Karpas-422 (cell line): Measurements from ENCODE around the gene LYZL1. TPM values are rescaled to one million over a fixed set of nuclear protein-coding genes. Genes with fewer than 3 reads are reported as not detected.
"Not testable (repeated sequence)": the region's sequence is repeated elsewhere in the genome, so short reads cannot be mapped to it uniquely, and the experiment has no call there.

Experiments used
- DNase-seq: peaks from one replicate; pipeline ENCODE4 v3.0.0-alpha.2; 2015
- H2AFZ ChIP-seq: fragments of 200-600 bp; sonication (generic); 2 replicates; pipeline ENCODE4 v1.6.1; 2014; ENCODE audit warnings: antibody characterized with exemption, low read length, mixed read lengths
- H3K27ac ChIP-seq: fragments of 200-600 bp; sonication (generic); 2 replicates; pipeline ENCODE4 v1.5.1; 2014; ENCODE audit warnings: mild to moderate bottlenecking, low read length, moderate library complexity
- H3K27me3 ChIP-seq: fragments of 200-600 bp; sonication (generic); 2 replicates; pipeline ENCODE4 v1.6.1; 2014; ENCODE audit warnings: low read length, mixed read lengths
- H3K36me3 ChIP-seq: fragments of 200-600 bp; sonication (generic); 2 replicates; pipeline ENCODE4 v1.6.1; 2014; ENCODE audit warnings: low read length, mixed read lengths; ENCODE audit not compliant: insufficient read depth
- H3K4me1 ChIP-seq: fragments of 200-600 bp; sonication (generic); 2 replicates; pipeline ENCODE4 v1.6.1; 2014; ENCODE audit warnings: mild to moderate bottlenecking, low read length, mixed read lengths
- H3K4me2 ChIP-seq: fragments of 200-600 bp; sonication (generic); 2 replicates; pipeline ENCODE4 v1.6.1; 2014; ENCODE audit warnings: low read length, low read depth, mild to moderate bottlenecking; ENCODE audit not compliant: poor library complexity, severe bottlenecking
- H3K4me3 ChIP-seq: fragments of 200-600 bp; sonication (generic); 2 replicates; pipeline ENCODE4 v1.5.1; 2014; ENCODE audit warnings: mild to moderate bottlenecking, antibody characterized with exemption, low read length, mixed read lengths
- H3K79me2 ChIP-seq: fragments of 200-600 bp; sonication (generic); 2 replicates; pipeline ENCODE4 v1.6.1; 2014; ENCODE audit warnings: mild to moderate bottlenecking, low read length, mixed read lengths
- H3K9ac ChIP-seq: fragments of 200-600 bp; sonication (generic); 2 replicates; pipeline ENCODE4 v1.6.0; 2014; ENCODE audit warnings: low read length
- H3K9me2 ChIP-seq: fragments of 200-600 bp; sonication (generic), shearing (Covaris generic); replicated peaks from 2 replicates; pipeline ENCODE4 v1.6.0; 2014; ENCODE audit warnings: mild to moderate bottlenecking, low read length, moderate library complexity; ENCODE audit not compliant: insufficient read depth
- H3K9me3 ChIP-seq: fragments of 300-700, 200-600 bp; sonication (generic); 2 replicates; pipeline ENCODE4 v1.6.1; 2014; ENCODE audit warnings: low read length, mixed read lengths
- H4K20me1 ChIP-seq: fragments of 200-600 bp; sonication (generic); 2 replicates; pipeline ENCODE4 v1.6.1; 2014; ENCODE audit warnings: mild to moderate bottlenecking, antibody characterized with exemption, low read length, low read depth; ENCODE audit not compliant: insufficient read depth
- total RNA-seq: library from RNA; depleted of rRNA; stranded (reverse); fragments of >200 nt; shearing (Covaris generic); gene quantifications from 2 replicates; pipeline ENCODE4 v1.2.3, GENCODE V29; 2014; ENCODE audit warnings: low replicate concordance

The LYZL1 gene
- total RNA-seq, 1 experiment from 2014 or later, result not detected

DNA sequence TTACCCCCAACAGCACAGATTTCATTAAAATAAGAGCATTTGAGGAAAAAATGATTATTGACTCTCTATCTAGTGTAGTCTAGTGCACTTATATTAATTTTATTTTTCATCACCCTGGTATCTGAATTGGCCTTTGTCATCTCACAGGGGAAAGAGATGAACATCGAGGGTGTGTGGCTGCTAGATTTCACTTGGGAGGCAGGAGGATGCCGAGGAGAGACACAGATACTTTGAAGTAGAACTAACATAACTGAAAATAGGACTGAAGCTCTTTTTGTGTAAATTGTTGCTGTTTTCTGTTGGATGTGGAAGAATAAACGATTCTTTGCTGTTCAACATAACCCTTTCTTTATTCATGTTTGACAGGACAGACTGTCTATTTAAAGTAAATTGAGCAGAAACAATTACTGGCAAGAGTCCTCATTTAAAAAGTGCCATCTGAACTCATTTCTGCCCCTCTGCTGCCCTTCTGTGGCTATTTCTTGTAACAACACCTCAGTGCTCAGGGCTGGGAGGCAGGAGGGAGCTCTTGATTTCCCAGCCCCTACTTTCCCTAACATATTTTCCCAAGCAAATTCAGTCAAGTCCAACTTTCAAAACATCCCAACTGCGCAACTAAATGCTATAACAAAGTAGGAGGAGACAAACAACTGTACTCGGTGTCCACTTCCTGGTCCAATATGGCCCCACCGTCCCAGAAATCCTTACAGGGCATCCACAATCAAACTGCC is 15.6 kb downstream of the LYZL1 start:
- no peak overlapping the region for H3K4me2 ChIP-seq
- H3K9ac ChIP-seq, result no peak overlapping the region
- peak; percentile 74 for DNase-seq

GRCh38 chr10:29304995-29305335 is 16.1 kb downstream of the LYZL1 start:
- no peak overlapping the region for H2AFZ ChIP-seq
- no peaks in the 10 kb centered on the region for H3K9me3 ChIP-seq
- no peaks in the 10 kb centered on the region for H3K27me3 ChIP-seq
- H3K4me1 ChIP-seq, result no peaks in the 10 kb centered on the region
- no peaks in the 10 kb centered on the region for H4K20me1 ChIP-seq
- no peak overlapping the region for H3K4me3 ChIP-seq
- H3K9ac ChIP-seq, result no peak overlapping the region
- no peak for DNase-seq
- no peaks in the 10 kb centered on the region for H3K36me3 ChIP-seq
- H3K27ac ChIP-seq, result no peak overlapping the region
- H3K9me2 ChIP-seq, result no peaks in the 10 kb centered on the region
- no peak overlapping the region for H3K4me2 ChIP-seq
- H3K79me2 ChIP-seq, result no peaks in the 10 kb centered on the region

More for the DNA sequence above, 15.6 kb downstream of the LYZL1 start:
- Histone ChIP-seq H3K9me2 (no peaks in the 10 kb centered on the region), H3K4me3 (no peak overlapping the region), H3K9me3 (no peaks in the 10 kb centered on the region), H4K20me1 (no peaks in the 10 kb centered on the region), H3K4me1 (no peaks in the 10 kb centered on the region), H3K27ac (no peak overlapping the region), H3K79me2 (no peaks in the 10 kb centered on the region), H3K36me3 (no peaks in the 10 kb centered on the region), H2AFZ (no peak overlapping the region), H3K27me3 (no peaks in the 10 kb centered on the region)

DNA sequence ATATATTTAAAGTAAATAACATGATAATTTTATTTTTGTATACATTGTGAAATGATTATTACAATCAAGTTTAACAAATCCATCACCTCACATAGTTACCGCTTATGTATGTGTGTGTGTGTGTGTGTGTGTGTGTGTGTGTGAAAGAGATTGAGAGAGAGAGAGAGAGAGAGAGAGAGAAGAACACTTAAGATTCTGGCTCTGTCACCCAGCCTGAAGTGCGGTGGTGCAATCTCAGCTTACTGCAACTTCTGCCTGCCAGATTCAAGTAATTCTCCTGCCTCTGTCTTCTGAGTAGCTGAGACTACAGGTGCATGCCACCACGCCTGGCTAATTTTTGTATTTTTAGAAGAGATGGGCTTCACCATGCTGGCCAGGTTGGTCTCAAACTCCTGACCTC is 17.8 kb downstream of the LYZL1 start:
- Histone ChIP-seq H3K36me3 (no peaks in the 10 kb centered on the region), H3K4me1 (no peaks in the 10 kb centered on the region), H3K9me2 (no peaks in the 10 kb centered on the region), H4K20me1 (no peaks in the 10 kb centered on the region), H2AFZ (no peak overlapping the region), H3K79me2 (no peaks in the 10 kb centered on the region), H3K27me3 (no peaks in the 10 kb centered on the region), H3K9ac (no peak overlapping the region), H3K9me3 (no peaks in the 10 kb centered on the region), H3K4me2 (no peak overlapping the region), H3K27ac (no peak overlapping the region), H3K4me3 (no peak overlapping the region)
- DNase-seq, result no peak

GRCh38 chr10:29308142-29308541 is 19.3 kb downstream of the LYZL1 start:
- not testable (repeated sequence) for H3K27ac ChIP-seq, H3K36me3 ChIP-seq, H3K4me1 ChIP-seq, H3K4me2 ChIP-seq, H4K20me1 ChIP-seq, H3K9ac ChIP-seq, DNase-seq, H3K9me2 ChIP-seq, H3K79me2 ChIP-seq, H3K27me3 ChIP-seq, H2AFZ ChIP-seq, H3K4me3 ChIP-seq, H3K9me3 ChIP-seq

GRCh38 chr10:29309465-29309864 is 20.6 kb downstream of the LYZL1 start:
- Histone ChIP-seq H4K20me1 (no peaks in the 10 kb centered on the region), H3K4me1 (no peaks in the 10 kb centered on the region), H3K9me3 (no peaks in the 10 kb centered on the region), H3K4me2 (no peak overlapping the region), H3K9me2 (no peaks in the 10 kb centered on the region), H3K9ac (no peak overlapping the region), H3K27me3 (no peaks in the 10 kb centered on the region), H3K27ac (no peak overlapping the region), H2AFZ (no peak overlapping the region), H3K36me3 (no peaks in the 10 kb centered on the region), H3K4me3 (no peak overlapping the region), H3K79me2 (no peaks in the 10 kb centered on the region)
- no peak for DNase-seq

- DNase-seq, H3K9ac ChIP-seq, H2AFZ ChIP-seq, H4K20me1 ChIP-seq, H3K27ac ChIP-seq, H3K4me3 ChIP-seq, H3K4me2 ChIP-seq, H3K4me1 ChIP-seq, H3K36me3 ChIP-seq, H3K9me2 ChIP-seq, H3K27me3 ChIP-seq, H3K79me2 ChIP-seq, H3K9me3 ChIP-seq: not testable (repeated sequence)
These were observed 21.6 kb downstream of the LYZL1 start for GRCh38 chr10:29310463-29310862.

- Histone ChIP-seq H3K4me2 (no peak overlapping the region), H3K79me2 (no peaks in the 10 kb centered on the region), H3K4me3 (no peak overlapping the region), H3K27ac (no peak overlapping the region), H3K9me2 (no peaks in the 10 kb centered on the region), H3K27me3 (no peaks in the 10 kb centered on the region), H2AFZ (no peak overlapping the region), H3K9me3 (no peaks in the 10 kb centered on the region), H3K36me3 (no peaks in the 10 kb centered on the region), H3K9ac (no peak overlapping the region), H4K20me1 (no peaks in the 10 kb centered on the region), H3K4me1 (no peaks in the 10 kb centered on the region)
- DNase-seq, result no peak
These were observed 24.2 kb downstream of the LYZL1 start for GRCh38 chr10:29313071-29313470.

DNA sequence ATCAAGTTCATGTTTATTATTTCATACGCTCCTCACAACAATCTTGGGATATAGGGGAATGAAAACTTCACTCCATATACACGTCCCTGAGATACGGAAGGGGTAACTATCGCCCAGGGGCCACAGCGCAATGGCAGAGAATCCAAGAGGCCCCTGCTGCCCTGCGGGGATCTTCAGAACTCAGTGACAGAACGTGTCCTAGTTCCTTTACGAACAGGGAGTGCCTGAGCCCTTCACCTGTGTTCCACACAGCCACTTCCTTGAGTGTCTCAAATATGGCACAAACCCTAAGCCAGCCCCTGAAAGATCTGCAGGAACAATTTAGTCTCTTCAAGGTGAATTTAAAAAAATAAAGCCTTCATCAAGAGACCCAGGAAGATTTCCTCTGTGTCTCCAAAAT is 25.9 kb downstream of the LYZL1 start:
- Histone ChIP-seq H3K27me3 (no peaks in the 10 kb centered on the region), H3K4me1 (no peaks in the 10 kb centered on the region), H3K9ac (no peak overlapping the region), H4K20me1 (no peaks in the 10 kb centered on the region), H3K27ac (no peak overlapping the region), H2AFZ (no peak overlapping the region), H3K9me2 (no peaks in the 10 kb centered on the region), H3K4me3 (no peak overlapping the region), H3K9me3 (no peaks in the 10 kb centered on the region), H3K79me2 (no peaks in the 10 kb centered on the region), H3K4me2 (no peak overlapping the region), H3K36me3 (no peaks in the 10 kb centered on the region)
- DNase-seq, result no peak

GRCh38 chr10:29315814-29316213 is 26.9 kb downstream of the LYZL1 start:
- DNase-seq, result no peak
- H3K9ac ChIP-seq, result no peak overlapping the region
- H3K9me3 ChIP-seq, result no peaks in the 10 kb centered on the region
- H4K20me1 ChIP-seq, result no peaks in the 10 kb centered on the region
- H3K4me1 ChIP-seq, result no peaks in the 10 kb centered on the region
- H2AFZ ChIP-seq, result no peak overlapping the region
- H3K79me2 ChIP-seq, result no peaks in the 10 kb centered on the region
- H3K36me3 ChIP-seq, result no peaks in the 10 kb centered on the region
- no peak overlapping the region for H3K4me3 ChIP-seq
- no peak overlapping the region for H3K27ac ChIP-seq
- no peaks in the 10 kb centered on the region for H3K9me2 ChIP-seq
- no peak overlapping the region for H3K4me2 ChIP-seq
- no peaks in the 10 kb centered on the region for H3K27me3 ChIP-seq
